ENCODE measurements around the gene SHB. TPM values are rescaled to one million over a fixed set of nuclear protein-coding genes. Genes with fewer than 3 reads are reported as not detected.
A peak's percentile ranks its signal among the peaks of the same experiment; 100 is the strongest.

The SHB gene
- total and polyA plus RNA-seq, 2 donors (not counting 1 experiment from before 2014, with no cell fraction given), result 9.9 to 13.9 TPM

DNA sequence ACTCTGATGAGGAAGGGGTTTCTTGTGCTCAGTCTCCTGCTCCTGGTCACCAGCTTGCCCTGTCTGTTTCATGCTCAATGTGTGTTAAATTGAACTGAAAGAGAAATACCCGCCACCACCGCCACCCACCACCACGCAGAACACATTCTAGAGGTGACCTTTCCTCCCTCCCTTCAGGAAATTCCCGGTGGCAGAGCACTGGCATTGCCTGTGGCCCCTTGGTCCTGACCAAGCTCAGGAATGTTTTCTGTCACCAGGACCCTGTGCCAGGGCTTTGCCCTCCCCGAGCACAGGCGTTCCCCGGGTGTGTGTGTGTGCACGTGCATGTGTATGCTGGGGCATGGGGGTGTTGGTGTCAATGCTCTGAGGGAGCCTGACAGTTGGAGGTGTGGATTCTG, 154.9 kb downstream of the SHB start:
- Histone ChIP-seq H3K27ac (ENCODE audit: insufficient read depth, low read length) (peak overlapping the region; percentile 19), H2AFZ (ENCODE audit: low read length) (no peak overlapping the region), H3K9ac (ENCODE audit: insufficient read depth, low read length) (no peak overlapping the region), H3K4me1 (ENCODE audit: control insufficient read depth, extremely low read depth, insufficient read depth, low read length) (peaks cover 4% of the 10 kb centered on the region), H3K9me3 (ENCODE audit: control insufficient read depth, insufficient read depth, low read depth, low read length) (no peaks in the 10 kb centered on the region), H3K79me2 (ENCODE audit: control insufficient read depth, insufficient read depth, low read length) (no peaks in the 10 kb centered on the region), H3K27me3 (ENCODE audit: control insufficient read depth, insufficient read depth, low read length) (no peaks in the 10 kb centered on the region), H3K36me3 (ENCODE audit: control insufficient read depth, insufficient read depth, low read length) (peaks cover 16% of the 10 kb centered on the region), H3K4me3 (replicated peaks in 1 of 4; ENCODE audit: control extremely low read depth in 1 of 4, insufficient read depth in 1 of 4, low read depth in 3 of 4, low read length in 4 of 4) (no peak overlapping the region), H4K20me1 (ENCODE audit: control insufficient read depth, extremely low read depth, insufficient read depth, low read length) (no peaks in the 10 kb centered on the region), H3K4me2 (ENCODE audit: extremely low read depth, insufficient read depth, low read length) (no peak overlapping the region)
- TF ChIP-seq, protein P1, sequence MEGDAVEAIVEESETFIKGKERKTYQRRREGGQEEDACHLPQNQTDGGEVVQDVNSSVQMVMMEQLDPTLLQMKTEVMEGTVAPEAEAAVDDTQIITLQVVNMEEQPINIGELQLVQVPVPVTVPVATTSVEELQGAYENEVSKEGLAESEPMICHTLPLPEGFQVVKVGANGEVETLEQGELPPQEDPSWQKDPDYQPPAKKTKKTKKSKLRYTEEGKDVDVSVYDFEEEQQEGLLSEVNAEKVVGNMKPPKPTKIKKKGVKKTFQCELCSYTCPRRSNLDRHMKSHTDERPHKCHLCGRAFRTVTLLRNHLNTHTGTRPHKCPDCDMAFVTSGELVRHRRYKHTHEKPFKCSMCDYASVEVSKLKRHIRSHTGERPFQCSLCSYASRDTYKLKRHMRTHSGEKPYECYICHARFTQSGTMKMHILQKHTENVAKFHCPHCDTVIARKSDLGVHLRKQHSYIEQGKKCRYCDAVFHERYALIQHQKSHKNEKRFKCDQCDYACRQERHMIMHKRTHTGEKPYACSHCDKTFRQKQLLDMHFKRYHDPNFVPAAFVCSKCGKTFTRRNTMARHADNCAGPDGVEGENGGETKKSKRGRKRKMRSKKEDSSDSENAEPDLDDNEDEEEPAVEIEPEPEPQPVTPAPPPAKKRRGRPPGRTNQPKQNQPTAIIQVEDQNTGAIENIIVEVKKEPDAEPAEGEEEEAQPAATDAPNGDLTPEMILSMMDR (conservative IDR thresholded peaks at IDR 0.05 in 1 of 2, IDR thresholded peaks at IDR 0.05 in 1 of 2; ENCODE audit: low read depth in 1 of 2, low read length in 2 of 2), result no peak
- TF ChIP-seq EZH2 (IDR thresholded peaks at IDR 0.05; ENCODE audit: low read length, missing control alignments), result no peak
- no peak for DNase-seq (ENCODE audit: low read depth in 2 of 2)

DNA sequence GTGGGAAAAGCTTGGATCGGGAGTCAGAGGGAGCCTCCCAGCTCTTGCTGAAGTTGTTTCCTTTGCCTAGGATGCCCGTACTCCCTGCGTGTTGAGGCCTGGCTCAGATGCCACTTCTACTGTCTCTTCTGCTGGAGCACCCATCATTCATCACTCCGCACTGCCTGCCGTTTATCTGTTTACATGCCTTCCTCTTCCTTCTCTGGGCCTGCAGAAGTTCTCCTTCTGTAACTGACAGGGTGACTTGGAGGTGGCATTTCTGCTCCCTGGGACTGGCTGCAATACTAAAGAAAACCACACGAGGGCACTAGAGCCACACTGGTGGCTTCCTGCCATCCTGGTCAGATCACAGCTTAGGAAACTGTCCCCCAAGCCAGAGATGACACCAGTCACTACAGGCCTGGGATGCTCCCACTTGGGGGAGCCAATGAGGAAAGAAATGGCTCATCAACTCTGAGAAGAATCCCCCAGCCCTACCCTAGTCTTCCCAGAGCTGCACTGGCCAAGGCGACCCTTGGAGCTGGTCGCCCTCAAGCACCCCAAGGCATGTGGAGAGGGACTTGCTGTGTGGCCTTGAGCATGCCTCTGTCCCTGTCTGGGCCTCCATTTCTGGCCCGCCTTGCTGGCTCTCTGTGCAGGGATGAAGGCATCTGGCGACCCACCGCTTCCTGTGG, 155.4 kb downstream of the SHB start:
- no peak overlapping the region for H3K9ac ChIP-seq (ENCODE audit: insufficient read depth, low read length)
- H3K79me2 ChIP-seq (ENCODE audit: control insufficient read depth, insufficient read depth, low read length), result no peaks in the 10 kb centered on the region
- peaks cover 4% of the 10 kb centered on the region for H3K4me1 ChIP-seq (ENCODE audit: control insufficient read depth, extremely low read depth, insufficient read depth, low read length)
- H3K9me3 ChIP-seq (ENCODE audit: control insufficient read depth, insufficient read depth, low read depth, low read length), result no peaks in the 10 kb centered on the region
- H3K4me3 ChIP-seq (replicated peaks in 1 of 4; ENCODE audit: control extremely low read depth in 1 of 4, insufficient read depth in 1 of 4, low read depth in 3 of 4, low read length in 4 of 4), result no peak overlapping the region
- no peaks in the 10 kb centered on the region for H3K27me3 ChIP-seq (ENCODE audit: control insufficient read depth, insufficient read depth, low read length)
- H4K20me1 ChIP-seq (ENCODE audit: control insufficient read depth, extremely low read depth, insufficient read depth, low read length), result no peaks in the 10 kb centered on the region
- peak; percentile 53 to 75 for DNase-seq (ENCODE audit: low read depth in 2 of 2)
- H2AFZ ChIP-seq (ENCODE audit: low read length), result no peak overlapping the region
- no peak overlapping the region for H3K4me2 ChIP-seq (ENCODE audit: extremely low read depth, insufficient read depth, low read length)
- TF ChIP-seq EZH2 (IDR thresholded peaks at IDR 0.05; ENCODE audit: low read length, missing control alignments), result no peak
- TF ChIP-seq, protein P1 (conservative IDR thresholded peaks at IDR 0.05 in 1 of 2, IDR thresholded peaks at IDR 0.05 in 1 of 2; ENCODE audit: low read depth in 1 of 2, low read length in 2 of 2), result peak; percentile 96 to 99
- peak overlapping the region; percentile 19 for H3K27ac ChIP-seq (ENCODE audit: insufficient read depth, low read length)
- peaks cover 14% of the 10 kb centered on the region for H3K36me3 ChIP-seq (ENCODE audit: control insufficient read depth, insufficient read depth, low read length)

DNA sequence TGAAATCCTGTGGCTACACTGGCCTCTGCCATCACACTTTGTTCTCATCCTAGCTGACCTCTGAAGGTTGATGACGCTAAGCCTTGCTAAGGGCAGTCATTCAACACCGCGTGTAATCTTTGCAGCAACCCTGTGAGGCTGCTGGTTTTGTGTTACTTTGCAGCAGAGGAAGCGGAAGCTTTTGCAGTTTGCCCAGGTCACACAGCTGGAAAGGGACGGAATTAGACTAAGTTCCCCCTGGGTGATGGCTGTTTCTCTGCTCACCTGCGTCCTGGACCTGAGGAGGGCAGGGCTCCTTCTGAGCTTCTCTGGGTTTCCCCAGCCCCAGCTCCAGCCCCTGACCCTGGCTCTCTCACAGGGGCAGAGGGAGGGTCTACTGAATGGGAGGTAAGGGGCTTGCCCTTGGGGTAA, 157.8 kb downstream of the SHB start:
- Histone ChIP-seq H3K27me3 (ENCODE audit: control insufficient read depth, insufficient read depth, low read length) (no peaks in the 10 kb centered on the region), H3K27ac (ENCODE audit: insufficient read depth, low read length) (no peak overlapping the region), H3K4me3 (replicated peaks in 1 of 4; ENCODE audit: control extremely low read depth in 1 of 4, insufficient read depth in 1 of 4, low read depth in 3 of 4, low read length in 4 of 4) (no peak overlapping the region), H2AFZ (ENCODE audit: low read length) (no peak overlapping the region), H3K4me2 (ENCODE audit: extremely low read depth, insufficient read depth, low read length) (no peak overlapping the region), H3K9ac (ENCODE audit: insufficient read depth, low read length) (no peak overlapping the region), H3K79me2 (ENCODE audit: control insufficient read depth, insufficient read depth, low read length) (no peaks in the 10 kb centered on the region), H3K9me3 (ENCODE audit: control insufficient read depth, insufficient read depth, low read depth, low read length) (no peaks in the 10 kb centered on the region), H3K4me1 (ENCODE audit: control insufficient read depth, extremely low read depth, insufficient read depth, low read length) (no peaks in the 10 kb centered on the region), H3K36me3 (ENCODE audit: control insufficient read depth, insufficient read depth, low read length) (peaks cover 3% of the 10 kb centered on the region), H4K20me1 (ENCODE audit: control insufficient read depth, extremely low read depth, insufficient read depth, low read length) (no peaks in the 10 kb centered on the region)
- TF ChIP-seq, protein P1 (conservative IDR thresholded peaks at IDR 0.05 in 1 of 2, IDR thresholded peaks at IDR 0.05 in 1 of 2; ENCODE audit: low read depth in 1 of 2, low read length in 2 of 2), result no peak
- no peak for TF ChIP-seq EZH2 (IDR thresholded peaks at IDR 0.05; ENCODE audit: low read length, missing control alignments)
- DNase-seq (ENCODE audit: low read depth in 2 of 2), result peak in 1 of 2 donors; percentile 69
